Stimulated activated CD8-positive, alpha-beta memory T cell treated with anti-CD3 and anti-CD28 coated beads, Interleukin-7, amount 100 ng/mL, for 4 hours (primary cell): ENCODE measurements around the gene NFKB2.

Source experiments
- DNase-seq, 2 donors: peaks; one replicate each; pipeline ENCODE4 v3.0.0-alpha.2; 2020; ENCODE audit warnings: low read depth in 2 of 2

NFKB2 gene

DNA sequence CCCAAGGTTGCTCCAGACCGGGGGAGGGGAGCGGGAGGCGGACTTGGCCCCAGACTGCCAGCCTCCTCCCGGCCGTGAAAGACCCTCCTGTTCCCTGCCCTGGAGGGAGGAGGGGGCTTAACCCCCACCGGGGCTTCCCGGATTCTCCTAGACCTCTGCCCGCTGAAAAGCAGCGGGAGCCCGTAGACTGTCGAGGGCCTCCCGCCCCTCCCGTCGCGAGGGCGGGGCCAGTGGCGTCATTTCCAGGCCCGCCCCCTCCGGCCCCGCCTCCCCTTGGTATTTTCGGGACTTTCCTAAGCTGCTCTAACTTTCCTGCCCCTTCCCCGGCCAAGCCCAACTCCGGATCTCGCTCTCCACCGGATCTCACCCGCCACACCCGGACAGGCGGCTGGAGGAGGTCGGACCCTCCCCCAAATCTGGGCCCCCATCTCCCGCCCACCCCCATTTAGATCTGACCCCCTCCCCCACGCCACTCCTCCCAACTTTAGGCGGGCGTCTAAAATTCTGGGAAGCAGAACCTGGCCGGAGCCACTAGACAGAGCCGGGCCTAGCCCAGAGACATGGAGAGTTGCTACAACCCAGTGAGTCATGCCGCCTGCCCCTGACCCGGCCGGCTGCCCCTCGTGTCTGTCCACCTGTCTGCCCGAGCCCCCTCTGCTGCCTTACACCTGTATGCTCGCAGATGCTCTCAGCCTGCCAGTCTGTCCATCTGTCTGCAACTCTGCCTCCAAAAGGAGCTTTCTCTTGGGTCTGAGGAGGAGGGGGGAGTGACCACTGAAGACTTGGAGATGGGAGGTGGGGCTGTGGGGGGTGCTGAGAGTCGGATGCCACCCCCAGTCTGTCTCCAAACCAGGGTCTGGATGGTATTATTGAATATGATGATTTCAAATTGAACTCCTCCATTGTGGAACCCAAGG lies at the start of gene NFKB2:
TSS of gene NFKB2 (plus strand) at position 306 of the 917 bp plus-strand sequence. CDS start at position 561, 255 bp downstream.
- DNase-seq: peak; percentile 80 to 86

- no peak for DNase-seq
Measured at GRCh38 chr10:102347236-102347828, 48.2 kb upstream of the NFKB2 start.

- DNase-seq: peak; percentile 35 to 56
Measured at GRCh38 chr10:102352066-102352715, 43.3 kb upstream of the NFKB2 start.

GRCh38 chr10:102354451-102354850 lies 41.1 kb upstream of the NFKB2 start:
- no peak for DNase-seq

DNA sequence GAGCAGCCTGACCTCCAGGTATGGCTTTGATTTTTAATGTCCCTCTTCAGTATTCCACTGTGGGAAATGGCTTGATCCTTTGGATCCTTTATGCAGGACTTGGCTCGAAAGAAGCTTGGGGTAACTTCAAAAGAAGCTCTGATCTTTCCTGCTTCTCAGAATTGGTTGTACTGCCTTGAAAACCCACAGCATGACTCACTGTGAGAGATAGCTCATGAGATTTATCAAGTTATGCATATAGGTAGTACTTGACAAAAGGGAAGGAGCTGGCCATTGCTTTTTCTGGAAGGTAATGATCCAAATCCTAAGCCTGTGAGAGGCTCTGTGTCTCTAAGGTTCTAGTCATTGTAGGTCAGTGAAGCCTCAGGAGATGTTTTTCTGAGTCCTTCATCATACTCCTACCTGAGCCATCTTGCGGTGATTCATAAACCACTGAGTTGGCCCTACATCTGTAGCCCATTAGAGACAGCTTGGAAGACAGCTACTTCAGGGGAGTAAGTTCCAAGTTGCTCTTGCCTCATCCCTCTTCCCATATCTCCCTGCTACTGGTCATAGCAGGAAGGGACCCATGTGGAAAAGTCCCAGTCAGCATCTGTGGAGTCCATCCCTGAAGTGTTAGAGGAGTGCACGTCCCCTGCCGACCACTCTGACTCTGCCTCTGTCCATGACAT lies 36.7 kb upstream of the NFKB2 start:
- DNase-seq: no peak

- DNase-seq: no peak
Measured at GRCh38 chr10:102367441-102367840, 28.1 kb upstream of the NFKB2 start.

GRCh38 chr10:102368077-102368476 lies 27.4 kb upstream of the NFKB2 start:
- DNase-seq: no peak

GRCh38 chr10:102371295-102371694 lies 24.2 kb upstream of the NFKB2 start:
- no peak for DNase-seq

GRCh38 chr10:102375250-102375649 lies 20.3 kb upstream of the NFKB2 start:
- no peak for DNase-seq

DNA sequence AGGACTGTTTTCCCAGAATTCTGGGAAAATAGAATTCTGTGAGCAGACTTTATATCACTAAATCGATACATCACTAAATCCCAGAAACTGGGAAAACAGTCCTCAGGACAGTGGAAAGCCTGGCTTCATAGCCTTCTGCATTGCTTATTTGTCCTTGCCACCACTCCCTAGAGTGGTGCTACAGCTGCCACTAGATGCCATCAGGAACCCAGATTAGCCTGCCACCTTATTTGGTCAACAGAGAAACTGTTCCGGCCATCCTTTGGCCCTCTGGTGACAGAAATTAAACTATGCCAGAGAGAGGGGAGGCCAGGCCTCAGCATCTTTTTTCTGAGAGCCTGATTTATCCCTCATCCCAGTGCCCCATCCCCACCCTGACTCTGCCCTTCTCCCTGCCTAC lies 19.6 kb upstream of the NFKB2 start:
- no peak for DNase-seq

GRCh38 chr10:102376901-102377300 lies 18.6 kb upstream of the NFKB2 start:
- no peak for DNase-seq

DNA sequence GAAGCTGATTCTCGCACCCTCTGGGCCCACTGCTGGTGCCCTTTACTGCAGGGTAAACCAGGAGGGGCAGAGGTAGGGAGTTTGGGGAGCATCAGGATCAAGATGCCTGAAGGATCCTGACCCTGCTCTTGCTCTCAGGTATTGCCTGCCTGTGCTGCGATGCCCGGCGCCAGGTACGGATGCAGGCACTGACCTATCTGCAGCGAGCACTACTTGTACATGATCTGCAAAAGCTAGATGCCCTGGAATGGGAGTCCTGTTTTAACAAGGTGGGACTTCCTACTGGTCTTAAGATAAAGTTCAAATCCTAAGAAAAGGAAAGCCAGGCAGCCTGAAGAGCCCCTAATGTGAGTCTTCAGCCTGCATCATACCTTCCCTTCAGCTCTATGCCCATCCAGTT lies 16.1 kb upstream of the NFKB2 start:
- no peak for DNase-seq

DNA sequence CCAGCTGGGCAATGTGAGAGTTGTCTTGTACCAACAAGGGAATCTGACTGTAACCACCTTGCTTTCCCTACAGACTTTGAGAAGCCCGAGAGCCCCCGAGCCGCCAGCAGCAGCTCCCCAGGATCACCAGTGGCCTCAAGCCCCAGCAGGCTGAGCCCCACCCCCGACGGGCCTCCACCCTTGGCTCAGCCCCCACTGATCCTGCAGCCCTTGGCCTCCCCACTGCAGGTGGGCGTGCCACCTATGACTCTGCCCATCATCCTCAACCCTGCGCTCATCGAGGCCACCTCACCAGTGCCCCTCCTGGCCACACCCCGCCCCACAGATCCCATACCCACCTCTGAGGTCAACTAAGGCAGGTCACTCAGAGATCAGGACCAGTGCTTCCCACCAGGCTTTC lies 13.5 kb upstream of the NFKB2 start:
- no peak for DNase-seq

DNA sequence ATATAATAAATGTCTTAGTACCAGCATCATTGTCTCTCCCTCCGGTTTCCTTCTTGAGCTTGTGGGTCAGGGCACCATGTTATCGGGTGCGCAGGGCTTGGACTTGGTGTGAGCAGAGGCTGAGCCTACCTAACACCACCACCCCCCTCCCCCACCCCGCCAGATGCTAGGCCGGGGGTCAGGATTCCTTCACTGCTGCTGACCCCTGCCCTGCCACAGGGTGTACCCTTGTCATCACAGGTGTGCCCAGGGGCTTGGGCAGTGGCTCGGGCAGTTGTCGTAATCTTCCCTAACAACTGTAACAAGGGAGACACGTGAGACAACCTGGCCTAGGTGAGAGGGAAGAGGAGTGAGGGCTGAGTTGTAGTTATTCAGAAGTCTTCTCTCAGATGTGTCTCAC lies 12.6 kb upstream of the NFKB2 start:
- DNase-seq: no peak

DNA sequence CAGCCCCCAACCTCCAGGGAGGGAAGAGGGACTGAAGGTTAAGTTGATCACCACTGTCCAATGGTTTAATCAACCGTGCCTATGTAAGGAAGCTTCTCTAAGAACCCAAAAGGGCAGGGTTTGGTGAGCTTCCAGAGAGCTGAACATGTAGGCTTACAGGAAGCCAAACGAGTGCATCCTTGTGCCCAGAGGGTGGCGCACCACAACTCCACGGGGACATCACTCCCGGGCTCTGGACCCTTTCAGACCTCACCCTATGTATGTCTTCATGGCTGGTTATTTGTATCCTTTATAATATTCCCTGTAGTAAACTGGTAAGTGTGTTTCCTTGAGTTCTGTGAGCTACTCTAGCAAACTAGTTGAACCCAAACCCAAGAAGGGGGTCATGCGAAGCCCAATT lies 11.5 kb upstream of the NFKB2 start:
- no peak for DNase-seq

- DNase-seq: no peak
Measured at GRCh38 chr10:102384606-102385429, 10.7 kb upstream of the NFKB2 start.

DNA sequence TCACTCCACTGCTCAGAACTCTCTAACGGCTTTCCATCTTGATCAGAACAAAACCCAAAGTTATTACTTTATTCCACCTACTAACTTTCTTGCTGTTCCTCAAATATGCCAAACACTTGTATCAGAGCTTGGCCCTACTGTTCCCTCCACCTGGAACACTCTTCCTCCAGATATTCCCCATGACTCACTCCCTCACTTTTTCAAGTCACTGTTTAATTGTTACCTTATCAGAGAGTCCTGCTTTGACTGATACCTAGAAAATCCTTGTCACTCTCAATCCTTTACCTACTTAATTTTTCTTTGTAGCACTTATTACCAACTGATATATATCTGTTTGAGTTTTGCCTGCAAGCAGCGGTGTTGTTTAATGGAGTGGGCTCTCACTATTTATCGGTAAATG lies 5.6 kb upstream of the NFKB2 start:
- no peak for DNase-seq

DNA sequence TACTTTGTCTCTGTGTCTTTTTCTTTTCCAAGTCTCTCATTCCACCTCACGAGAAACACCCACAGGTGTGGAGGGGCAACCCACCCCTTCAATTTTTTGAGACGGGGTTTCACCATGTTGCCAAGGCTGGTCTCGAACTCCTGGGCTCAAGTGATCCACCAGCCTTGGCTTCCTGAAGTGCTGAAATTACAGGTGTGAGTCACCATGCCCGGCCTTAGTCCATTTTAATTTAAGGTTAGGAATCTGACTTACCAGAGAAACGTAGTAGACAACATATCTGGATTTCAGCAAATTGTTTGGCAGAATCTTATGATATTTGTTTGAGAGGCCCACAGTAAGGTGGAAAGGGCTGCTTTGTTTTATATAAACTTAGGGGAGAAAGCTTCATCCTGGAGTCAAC lies 3.2 kb upstream of the NFKB2 start:
- no peak for DNase-seq

GRCh38 chr10:102393411-102394078 lies 2.0 kb upstream of the NFKB2 start:
- no peak for DNase-seq

- peak; percentile 98 for DNase-seq
Measured at GRCh38 chr10:102394079-102394800, 1.3 kb upstream of the NFKB2 start.
